ENCODE measurements around the gene LPP.

LPP gene

DNA sequence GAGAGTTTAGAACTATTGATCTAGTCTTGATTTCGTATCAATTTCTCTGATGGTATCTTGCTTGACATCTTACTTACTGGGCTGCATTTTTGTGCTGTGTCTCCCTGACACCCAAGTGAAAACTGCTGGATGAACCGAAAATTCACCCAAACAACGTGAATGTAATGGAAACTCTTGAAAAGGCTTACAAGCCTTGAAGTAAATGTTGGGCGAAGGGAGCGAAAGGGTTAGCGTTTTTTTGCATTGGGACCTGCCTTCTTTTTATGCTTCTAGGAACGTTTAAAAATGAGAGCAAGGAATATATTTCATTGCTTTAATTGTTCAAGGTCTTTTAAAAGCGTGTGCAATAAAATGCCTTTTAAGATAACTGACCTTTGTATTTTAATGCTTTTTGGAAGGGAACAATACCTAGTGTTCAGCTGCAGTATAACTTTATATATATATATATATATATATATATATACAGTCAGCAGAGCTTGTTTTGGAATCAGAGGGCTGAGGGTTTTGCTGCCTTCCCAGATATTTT, 94.1 kb downstream of the LPP start:
- no peak for DNase-seq (ENCODE audit: low read depth in 2 of 2)

DNA sequence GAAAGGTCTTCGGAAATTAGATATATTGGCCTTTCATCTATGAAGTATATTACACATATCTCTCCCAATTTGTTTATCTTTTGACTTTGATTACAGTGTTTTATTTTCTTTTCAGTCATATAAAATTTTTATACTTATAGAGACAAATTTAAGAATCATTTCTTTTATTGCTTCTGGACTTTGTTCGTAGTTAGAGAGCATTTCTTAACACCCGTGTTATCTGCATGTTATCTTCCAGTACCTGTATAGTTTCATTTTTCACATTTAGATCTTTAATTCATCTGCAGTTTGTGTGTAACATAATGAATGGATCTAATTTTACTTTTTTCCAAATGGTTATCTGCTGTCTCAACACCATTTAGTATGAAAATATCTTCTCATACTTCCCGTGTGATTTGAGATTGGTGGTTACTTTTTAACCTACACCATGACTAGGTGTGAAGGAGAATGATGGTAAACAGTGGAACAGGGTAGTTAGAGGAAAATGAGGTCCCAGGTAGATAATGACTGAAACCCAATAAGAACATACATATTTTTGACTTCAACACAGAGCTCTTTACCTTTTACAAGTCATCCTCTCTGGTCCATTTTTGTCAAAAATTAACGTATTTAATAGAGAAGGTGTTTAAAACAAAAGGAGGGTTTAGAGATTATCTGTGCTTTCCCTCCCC, 99.3 kb downstream of the LPP start:
- DNase-seq (ENCODE audit: low read depth in 2 of 2), result no peak

DNA sequence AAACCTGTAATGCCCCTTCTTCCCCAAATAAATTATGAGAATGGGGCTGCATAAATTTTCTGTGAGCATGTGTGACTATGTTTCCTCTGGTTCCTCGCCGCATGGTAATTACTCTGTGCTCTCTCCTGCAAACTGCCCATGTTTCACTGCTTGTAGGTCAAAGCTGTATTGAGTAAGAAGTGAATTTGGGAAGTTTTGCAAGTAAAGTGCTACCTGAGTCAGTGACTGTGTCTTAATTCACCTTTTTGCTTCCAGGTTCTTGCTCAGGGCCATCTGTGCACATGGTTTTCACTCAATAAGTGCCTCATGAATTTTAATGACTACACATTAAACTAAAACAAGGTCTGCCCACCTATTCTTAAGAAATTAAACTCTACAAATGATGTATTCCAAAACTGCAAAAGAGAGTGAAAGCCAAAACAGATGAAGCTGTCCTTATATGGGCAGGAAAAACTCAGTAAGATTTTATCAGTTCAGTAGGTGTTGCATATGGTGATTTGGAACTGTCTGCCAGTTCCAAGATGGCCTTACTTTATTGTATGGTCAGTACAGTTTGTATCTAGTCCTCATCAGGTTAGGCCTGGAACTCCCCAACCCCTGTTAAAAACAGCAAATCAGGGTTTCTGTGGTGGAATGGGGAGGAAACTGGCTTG, 100.0 kb downstream of the LPP start:
- DNase-seq (ENCODE audit: low read depth in 2 of 2), result no peak

DNA sequence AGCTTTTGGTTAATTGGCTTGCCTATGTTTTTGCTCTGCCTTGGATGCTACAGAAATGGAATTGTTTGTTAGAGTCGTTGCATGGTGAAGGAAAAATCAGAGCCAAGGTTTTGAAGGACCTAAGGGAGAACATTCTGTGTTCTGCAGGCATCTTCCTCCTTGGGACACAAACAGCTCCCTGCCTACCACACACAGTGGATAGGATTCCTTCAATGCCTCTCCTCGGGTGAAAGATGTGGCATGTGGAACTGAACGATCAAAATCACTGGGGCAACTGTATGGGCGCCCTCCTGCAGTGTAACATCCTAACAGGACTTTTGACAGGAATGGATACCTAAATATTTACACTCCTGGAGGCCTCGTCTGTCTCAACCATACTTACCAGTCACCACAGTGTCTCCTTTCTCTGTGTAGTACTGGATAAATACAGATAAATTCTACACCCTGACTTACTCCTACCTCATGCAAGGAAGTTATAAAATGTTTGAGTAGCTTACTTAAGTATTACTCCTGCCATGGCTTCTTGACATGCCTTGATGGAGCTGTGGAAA, 100.6 kb downstream of the LPP start:
- no peak for DNase-seq (ENCODE audit: low read depth in 2 of 2)

DNA sequence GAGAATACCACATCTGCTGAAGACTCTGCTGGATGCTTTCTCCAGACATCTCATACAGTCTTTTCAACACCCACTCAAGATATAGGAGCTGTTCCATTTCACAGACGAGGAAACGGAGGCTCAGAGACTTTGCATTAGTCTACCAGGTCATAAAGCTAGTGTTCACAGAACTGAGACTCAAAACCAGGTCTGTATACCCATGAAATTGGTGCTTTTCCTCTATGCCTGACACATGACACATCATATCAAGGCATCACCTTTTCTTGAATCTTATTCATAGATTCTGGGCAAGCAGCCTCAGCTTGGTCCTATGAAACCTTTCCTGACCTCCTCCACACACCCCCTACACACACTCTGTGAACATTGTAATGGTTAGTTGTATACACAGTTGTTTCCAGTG, 101.2 kb downstream of the LPP start:
- DNase-seq (ENCODE audit: low read depth in 2 of 2), result no peak

DNA sequence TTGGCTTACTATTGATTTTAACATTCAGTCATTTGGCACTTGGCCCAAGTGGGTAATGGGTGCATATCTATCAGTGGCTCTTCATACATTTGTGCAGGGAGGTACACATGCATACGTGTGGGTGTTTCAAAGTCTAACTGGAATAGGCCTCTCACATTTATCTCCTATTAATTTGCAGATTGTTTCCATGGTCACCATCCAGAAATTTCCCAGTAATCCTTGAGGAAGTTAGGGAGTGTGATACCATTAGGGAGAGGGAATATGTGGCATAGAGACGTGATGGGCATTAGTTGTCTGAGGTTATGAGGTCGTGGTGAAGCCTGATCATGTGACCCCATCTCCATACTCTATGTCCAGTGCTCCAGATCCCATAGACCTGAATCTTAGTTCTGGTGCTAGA, 102.8 kb downstream of the LPP start:
- DNase-seq (ENCODE audit: low read depth in 2 of 2), result no peak

DNA sequence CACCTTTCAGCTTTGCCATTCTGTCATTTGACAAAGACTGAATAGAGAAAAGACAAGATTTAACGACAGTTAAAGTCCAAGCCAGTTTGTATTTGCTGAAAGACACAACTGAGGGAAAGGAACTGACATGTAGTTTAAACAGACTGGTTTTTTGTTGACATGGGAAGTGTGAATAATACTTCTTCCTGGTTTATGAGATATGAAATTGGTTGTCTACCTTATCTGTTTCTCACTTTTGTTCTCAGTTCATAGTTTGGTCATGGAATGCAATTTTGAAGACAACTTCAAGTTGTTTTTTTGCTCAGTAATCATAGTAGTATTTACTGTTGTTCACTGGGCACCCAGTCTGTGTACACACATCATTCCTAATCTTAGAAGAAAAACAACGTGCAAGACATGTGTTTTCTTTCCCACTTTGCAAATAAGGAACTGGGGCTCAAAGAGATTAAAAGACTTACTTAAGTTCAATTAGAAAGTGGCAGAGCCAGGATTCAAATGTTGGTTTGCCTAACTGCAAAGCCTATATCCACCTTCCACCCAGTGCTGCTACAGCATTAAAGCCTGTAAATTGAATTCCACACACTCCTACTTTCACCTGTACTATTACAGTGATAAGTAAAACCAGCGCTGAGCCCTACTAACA, 103.5 kb downstream of the LPP start:
- DNase-seq (ENCODE audit: low read depth in 2 of 2), result no peak

DNA sequence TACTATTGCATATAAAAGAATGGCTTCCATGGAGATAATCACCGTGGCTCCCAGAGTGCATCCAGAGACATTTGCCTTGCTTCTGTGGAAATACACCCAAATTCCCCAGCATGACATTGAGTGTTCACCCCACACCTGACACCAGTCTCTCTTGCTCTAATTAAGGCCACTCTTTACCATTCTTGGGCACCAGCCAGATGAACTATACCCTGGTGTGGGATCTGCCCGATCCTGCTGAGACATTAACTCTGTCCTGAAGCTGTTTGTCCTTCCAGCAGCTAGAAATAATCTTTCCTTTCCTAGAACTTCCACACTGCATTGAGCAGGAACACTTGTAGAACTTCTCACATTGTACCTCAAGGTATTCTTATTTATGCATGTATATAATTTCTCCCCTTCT, 105.2 kb downstream of the LPP start:
- DNase-seq (ENCODE audit: low read depth in 2 of 2), result no peak

DNA sequence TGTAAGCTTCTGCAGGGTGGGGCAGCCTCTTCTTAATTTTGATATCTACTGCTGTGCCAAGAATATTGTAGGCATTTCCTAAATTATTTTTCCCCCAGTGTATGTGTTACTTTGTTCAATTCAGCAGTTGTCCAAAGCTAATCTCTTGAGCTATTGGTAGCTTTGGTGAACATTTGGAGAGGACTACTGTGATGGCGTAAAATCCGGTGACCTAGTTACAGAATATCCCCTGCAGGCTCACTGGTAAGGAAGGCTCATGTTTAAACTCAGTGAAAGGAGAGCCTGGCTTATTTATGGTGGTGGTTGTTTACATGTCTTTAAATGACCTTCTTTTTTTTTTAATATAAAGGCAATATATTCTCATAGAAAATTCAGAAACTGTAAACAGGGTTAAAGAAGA, 105.6 kb downstream of the LPP start:
- DNase-seq (ENCODE audit: low read depth in 2 of 2), result no peak

DNA sequence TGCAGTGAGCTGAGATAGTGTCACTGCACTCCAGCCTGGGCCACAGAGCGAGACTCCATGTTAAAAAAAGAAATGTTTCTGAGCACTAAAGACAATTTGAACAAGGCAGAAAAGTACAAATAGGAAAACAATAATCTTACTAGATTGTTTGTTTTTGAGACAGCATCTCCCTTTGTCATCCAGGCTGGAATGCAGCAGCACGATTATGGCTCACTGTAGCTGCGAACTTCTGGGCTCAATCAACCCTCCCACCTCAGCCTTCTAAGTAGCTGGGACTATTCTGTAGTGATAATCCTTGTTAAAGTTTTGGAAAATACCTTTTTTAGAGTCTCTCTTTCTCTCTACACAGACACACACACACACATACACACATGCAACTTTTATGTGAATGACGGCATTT, 107.1 kb downstream of the LPP start:
- DNase-seq (ENCODE audit: low read depth in 2 of 2), result no peak

DNA sequence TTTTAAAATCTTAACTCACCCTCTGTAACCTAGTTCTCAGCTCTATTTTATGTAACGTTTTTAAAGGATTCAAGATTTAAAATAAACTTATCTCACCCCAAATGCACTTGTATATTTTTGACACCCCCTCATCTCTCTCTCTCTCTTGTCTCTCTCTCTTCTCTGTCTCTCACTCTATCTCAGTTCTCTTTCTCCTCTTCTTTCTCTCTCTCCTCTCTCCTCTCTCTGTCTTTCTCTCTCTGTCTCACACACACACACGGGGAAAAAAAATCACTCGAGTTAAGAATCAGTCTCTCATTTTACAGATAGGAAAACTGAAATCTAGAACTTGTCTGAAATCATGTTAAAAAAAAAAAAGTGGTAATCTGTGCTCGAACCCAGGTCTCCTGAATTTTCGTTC, 108.5 kb downstream of the LPP start:
- DNase-seq (ENCODE audit: low read depth in 2 of 2), result no peak

DNA sequence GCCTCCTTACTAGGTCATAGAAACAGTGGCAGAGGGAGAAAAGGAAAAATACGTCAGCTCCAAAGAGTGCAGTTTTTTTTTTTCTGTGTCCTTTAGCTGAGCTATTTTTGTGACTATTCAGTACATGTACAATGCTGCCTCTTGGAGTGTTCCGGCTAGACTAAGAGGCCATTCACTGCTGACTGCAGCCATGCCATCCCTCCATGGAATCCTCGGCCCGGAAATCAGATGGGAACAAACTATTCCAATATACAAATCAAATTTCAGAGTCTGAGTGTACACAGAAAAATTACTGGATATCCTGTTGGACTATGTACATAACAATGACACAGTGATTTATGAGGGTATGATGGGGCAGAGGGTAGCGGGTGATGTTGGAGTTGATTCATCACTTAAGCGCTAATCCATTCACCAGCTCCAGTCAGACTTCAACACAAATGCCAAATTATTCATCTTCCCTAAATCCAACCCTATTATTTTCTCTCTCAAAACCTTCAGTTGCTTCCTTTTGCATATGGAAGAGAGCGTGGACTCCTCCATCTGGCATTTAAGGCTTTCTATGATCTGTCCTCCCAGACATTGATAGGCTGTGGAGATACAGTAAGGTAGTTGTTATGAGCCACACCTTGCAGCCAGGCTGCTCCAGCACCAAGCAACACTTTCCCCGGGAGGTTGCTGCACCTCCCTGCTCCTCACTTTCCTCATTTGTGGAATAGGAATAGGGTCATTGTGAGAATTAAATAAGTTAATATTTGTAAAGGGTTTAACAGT, 109.1 kb downstream of the LPP start:
- DNase-seq (ENCODE audit: low read depth in 2 of 2), result no peak

DNA sequence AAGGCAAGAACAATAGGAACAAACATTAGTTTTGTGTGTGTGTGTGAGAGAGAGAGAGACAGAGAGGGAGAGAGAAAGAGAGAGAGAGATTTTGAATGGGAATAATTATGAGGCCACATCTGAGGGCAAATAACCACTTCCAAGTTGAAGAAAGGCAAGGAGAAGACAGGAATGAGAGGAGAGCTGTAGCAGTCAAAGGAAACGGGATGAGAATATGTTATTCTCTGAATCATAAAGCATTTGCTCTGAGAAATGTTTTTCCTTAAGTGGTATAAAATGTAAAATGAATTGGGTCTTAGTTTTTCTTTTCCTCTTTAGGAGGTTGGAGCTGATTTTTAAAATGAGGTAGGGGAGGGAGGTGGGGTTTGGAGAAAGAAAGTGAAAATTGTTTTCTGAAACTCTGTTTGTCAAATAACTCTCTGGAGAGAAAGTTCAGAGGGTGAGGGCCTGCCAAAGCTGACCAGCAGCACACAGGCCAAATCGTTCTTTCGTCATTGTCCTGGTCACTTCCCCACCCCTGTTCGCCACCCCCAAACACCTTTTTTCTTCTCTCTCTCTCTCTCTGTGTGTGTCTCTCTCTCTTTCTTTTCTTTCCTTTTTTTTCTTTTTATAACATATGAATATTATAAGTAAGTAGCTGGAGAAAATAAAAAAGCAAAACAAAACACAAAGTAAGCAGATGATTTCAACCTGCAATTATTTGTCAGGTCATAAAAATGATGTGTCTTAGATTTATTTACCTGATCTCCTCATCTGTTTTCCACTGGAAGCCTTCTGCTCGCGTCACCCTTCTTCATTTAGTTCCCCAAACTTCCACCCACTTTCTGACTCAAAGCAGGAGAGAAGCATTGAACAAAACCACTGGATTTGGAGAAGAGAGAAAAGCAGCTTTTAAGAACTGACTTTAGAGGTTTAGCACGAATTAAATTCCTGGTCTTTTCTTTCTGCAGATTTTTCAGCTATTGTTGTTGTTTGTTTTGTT, 110.6 kb downstream of the LPP start:
- DNase-seq (ENCODE audit: low read depth in 2 of 2), result no peak

DNA sequence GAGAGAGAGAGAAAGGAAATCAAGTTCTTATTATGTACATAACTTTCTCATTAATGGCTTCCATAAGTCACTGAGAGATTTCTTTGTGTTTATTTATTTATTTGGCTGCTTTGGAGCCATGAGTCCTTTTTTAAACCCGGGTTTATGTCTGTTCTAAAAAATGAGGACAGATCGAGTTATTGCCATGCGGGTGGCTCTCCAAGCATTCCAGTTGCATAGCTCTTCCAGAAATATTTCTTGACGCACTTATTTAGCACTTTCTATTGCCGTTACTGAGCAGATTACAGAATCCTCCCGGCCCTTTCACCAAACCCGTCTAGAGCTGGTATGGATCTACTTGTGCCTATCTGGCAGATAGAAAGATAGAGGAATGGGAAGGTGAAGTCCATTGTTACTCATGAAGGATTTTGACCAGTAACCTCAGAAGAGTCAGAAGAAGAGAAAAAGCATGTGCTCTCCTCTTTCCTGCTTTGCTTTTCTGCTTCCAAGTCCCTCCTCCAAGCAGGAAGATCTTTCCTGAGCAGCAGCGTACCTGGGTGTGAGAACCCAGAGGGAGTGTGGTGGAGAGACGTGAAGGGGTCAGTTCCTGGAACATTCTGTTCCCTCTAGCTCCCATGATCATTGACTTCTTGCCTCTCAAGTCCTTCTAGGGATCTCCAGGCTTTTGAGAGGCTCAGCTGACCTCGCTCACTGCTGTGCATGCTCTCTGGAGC, 112.8 kb downstream of the LPP start:
- no peak for DNase-seq (ENCODE audit: low read depth in 2 of 2)

DNA sequence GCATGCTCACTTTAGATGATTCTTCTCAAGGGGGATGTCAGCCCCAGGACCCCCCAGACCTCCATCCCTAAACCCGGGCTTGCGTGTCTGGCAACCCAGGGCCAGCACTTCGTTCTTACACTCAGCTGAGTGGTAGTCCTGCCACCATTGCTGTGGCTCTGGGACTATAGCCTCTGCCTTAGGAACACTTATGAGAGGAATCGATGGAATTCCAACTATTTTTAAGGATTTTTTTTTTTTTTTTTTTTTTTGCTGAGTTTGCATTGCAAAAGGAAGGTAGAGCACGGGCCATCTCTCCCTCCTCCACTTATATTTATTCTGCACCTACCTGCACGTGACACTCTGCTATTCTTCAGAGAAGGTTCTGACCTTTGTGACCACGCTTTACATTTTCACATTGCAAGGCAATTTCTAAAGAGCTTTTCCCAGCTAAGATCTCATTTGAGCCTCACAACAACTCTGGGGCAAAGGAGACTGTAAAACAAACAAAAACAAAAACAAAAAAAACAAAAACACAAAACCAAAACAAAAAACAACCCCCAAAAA, 113.9 kb downstream of the LPP start:
- DNase-seq (ENCODE audit: low read depth in 2 of 2), result no peak

DNA sequence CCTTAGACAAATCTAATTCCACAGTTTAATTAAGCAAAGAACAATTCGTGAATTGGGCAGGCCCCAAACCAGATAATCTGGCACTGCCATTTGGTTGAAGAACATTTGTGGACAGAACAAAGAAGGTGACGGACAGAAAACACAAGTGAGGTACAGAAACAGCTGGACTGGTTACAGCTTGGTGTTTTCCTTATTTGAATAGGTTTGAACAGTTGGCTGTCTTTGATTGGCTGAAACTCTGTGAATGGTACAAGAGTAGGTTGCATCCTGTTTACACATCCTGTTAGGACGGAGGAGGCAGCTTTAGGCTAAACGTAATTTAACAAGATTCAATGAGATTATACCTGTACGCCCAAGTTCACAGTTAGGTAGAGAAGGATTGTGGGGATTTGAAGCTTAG, 114.4 kb downstream of the LPP start:
- DNase-seq (ENCODE audit: low read depth in 2 of 2), result no peak

DNA sequence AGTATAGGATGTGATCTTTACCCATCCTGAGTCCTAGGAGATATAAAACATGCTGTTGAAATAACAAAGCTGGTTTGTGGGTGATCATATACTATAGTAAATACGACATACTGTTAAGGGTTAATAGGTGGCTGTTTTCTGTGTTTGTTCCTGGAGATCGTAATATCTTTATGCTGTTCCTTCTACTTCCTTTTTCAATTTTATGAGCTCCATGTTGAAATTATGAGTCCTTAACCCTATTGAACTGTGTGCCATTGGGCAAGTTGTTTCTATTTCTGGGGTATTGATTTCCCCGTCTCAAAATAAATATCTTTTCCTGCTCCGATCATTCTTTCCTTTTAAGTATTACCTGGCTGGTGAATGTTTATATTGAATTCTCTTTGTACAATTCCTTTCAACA, 115.1 kb downstream of the LPP start:
- DNase-seq (ENCODE audit: low read depth in 2 of 2), result no peak

DNA sequence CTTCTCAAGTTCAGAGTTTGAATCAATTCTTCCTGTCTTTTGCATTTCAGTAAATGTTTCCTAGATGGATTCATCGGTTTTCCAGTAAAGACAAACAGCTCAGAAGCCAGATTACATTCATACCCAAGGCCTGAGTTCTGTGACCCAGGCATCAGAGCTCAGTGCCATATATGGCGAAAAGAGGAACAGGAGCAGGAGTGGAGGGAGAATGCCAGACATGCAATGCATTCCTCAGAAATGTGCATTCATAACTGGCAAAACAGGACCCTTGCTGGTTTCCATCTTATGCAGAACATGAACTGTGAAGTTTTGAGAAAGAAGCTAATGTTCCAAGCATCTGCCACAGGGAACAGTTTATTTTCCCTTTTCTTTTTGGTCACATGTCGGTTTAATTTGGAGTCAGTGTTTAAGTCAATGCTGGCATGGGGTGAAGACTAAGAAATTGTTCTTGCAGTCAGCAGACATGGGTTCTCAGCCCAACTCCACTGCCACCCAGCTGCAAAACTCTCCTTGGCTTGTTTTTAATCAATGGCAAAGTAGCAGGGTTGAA, 116.5 kb downstream of the LPP start:
- DNase-seq (ENCODE audit: low read depth in 2 of 2), result no peak

DNA sequence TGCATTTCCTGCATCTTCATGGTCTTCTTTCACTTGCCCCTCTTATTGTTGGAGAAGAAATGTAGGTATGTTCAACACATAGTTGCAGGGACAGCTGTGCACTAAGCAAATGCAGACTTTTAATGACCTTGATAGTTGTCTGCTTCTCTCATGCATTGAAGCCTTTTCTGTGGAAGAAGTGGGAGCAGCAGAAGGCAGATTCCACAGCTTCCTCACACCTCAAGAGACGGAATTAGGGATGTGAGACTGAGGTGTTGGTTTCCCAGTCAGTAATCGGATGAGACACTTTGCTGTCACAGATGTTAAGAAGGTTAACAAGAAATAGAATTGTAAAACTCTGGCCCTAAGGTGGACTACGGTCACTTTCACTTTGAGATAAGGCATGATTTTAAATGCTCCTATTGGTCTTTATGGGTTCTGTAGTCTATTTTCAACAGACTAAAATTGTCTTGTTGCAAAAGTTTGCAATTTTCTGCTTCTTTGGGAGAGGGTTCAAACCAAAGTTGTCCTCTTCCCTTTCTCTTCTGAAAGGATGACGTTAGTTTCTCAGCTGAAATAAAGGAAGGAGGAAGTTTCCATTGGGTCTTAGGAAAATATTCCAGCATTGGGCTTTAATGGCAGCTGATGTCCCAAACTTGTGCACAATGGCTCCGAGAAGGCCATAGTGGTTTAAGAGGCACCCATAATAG, 117.4 kb downstream of the LPP start:
- no peak for DNase-seq (ENCODE audit: low read depth in 2 of 2)
